CD4-positive, alpha-beta T cell treated with Interleukin-4 for 1 hour (primary cell): ENCODE data around the gene ARL15.

ENCODE experiments used
- DNase-seq, 2 donors: peaks; one replicate each; pipeline ENCODE4 v3.0.0-alpha.2; 2020 to 2022

Gene ARL15

GRCh38 chr5:54146390-54146789 is 164.0 kb downstream of the ARL15 start:
- DNase-seq = no peak

GRCh38 chr5:54140247-54140840 is 170.0 kb downstream of the ARL15 start:
- DNase-seq = no peak

- DNase-seq = no peak
Measured at GRCh38 chr5:54136516-54137440, 173.6 kb downstream of the ARL15 start.

- no peak for DNase-seq
Measured at GRCh38 chr5:54135042-54135441, 175.3 kb downstream of the ARL15 start.

- DNase-seq = no peak
Measured at GRCh38 chr5:54133917-54134316, 176.5 kb downstream of the ARL15 start.

GRCh38 chr5:54120473-54120872 is 189.9 kb downstream of the ARL15 start:
- no peak for DNase-seq

- DNase-seq = no peak
Measured at GRCh38 chr5:54117957-54118356, 192.4 kb downstream of the ARL15 start.

GRCh38 chr5:54115735-54116403 is 194.5 kb downstream of the ARL15 start:
- DNase-seq = no peak

GRCh38 chr5:54113060-54113459 is 197.3 kb downstream of the ARL15 start:
- no peak for DNase-seq

GRCh38 chr5:54109626-54110330 is 200.6 kb downstream of the ARL15 start:
- no peak for DNase-seq

GRCh38 chr5:54108136-54108535 is 202.2 kb downstream of the ARL15 start:
- DNase-seq = no peak

GRCh38 chr5:54103871-54104270 is 206.5 kb downstream of the ARL15 start:
- DNase-seq = no peak

GRCh38 chr5:54098267-54098666 is 212.1 kb downstream of the ARL15 start:
- DNase-seq = no peak

- no peak for DNase-seq
Measured at GRCh38 chr5:54095969-54096368, 214.4 kb downstream of the ARL15 start.

- DNase-seq = no peak
Measured at GRCh38 chr5:54094706-54095105, 215.7 kb downstream of the ARL15 start.

GRCh38 chr5:54093861-54094260 is 216.5 kb downstream of the ARL15 start:
- no peak for DNase-seq

- no peak for DNase-seq
Measured at GRCh38 chr5:54093081-54093492, 217.3 kb downstream of the ARL15 start.

- DNase-seq = no peak
Measured at GRCh38 chr5:54091307-54092130, 218.9 kb downstream of the ARL15 start.

GRCh38 chr5:54090495-54091120 is 219.8 kb downstream of the ARL15 start:
- no peak for DNase-seq

- DNase-seq = no peak
Measured at GRCh38 chr5:54088081-54088480, 222.3 kb downstream of the ARL15 start.

GRCh38 chr5:54087436-54087835 is 222.9 kb downstream of the ARL15 start:
- no peak for DNase-seq

- no peak for DNase-seq
Measured at GRCh38 chr5:54086191-54086590, 224.2 kb downstream of the ARL15 start.
